Esophagus (tissue), 2 donors: ENCODE results near the gene CLCN6. TPM values are rescaled to one million over a fixed set of nuclear protein-coding genes. Genes with fewer than 3 reads are reported as not detected.

ENCODE experiments used
- H3K27ac ChIP-seq, 2 donors: one replicate each; pipeline ENCODE4 v1.5.1; 2013; ENCODE audit warnings: low read depth in 2 of 2, mild to moderate bottlenecking in 2 of 2, inconsistent platforms in 1 of 2, low read length in 1 of 2, moderate library complexity in 1 of 2
- H3K27me3 ChIP-seq, 2 donors: one replicate each; pipeline ENCODE4 v1.6.1; 2013; ENCODE audit warnings: low read length in 2 of 2, control low read depth in 1 of 2, mild to moderate bottlenecking in 1 of 2; ENCODE audit not compliant: insufficient read depth in 2 of 2, control insufficient read depth in 1 of 2
- H3K36me3 ChIP-seq, 2 donors: one replicate each; pipeline ENCODE4 v1.6.1; 2013; ENCODE audit warnings: low read length in 1 of 2; ENCODE audit not compliant: control insufficient read depth in 2 of 2, insufficient read depth in 2 of 2
- H3K4me1 ChIP-seq, 2 donors: one replicate each; pipeline ENCODE4 v1.6.1; 2013; ENCODE audit warnings: low read length in 1 of 2; ENCODE audit not compliant: control insufficient read depth in 2 of 2, insufficient read depth in 2 of 2
- H3K4me3 ChIP-seq, 2 donors: one replicate each; pipeline ENCODE4 v1.5.1; 2013; ENCODE audit warnings: low read length in 2 of 2, mild to moderate bottlenecking in 2 of 2, low read depth in 1 of 2, moderate library complexity in 1 of 2
- H3K9me3 ChIP-seq, 2 donors: one replicate each; pipeline ENCODE4 v1.6.1; 2013; ENCODE audit warnings: mild to moderate bottlenecking in 2 of 2, low read depth in 1 of 2, low read length in 1 of 2, moderate library complexity in 1 of 2; ENCODE audit not compliant: control insufficient read depth in 2 of 2, insufficient read depth in 1 of 2
- WGBS, 2 donors: extraction: QIAGEN DNeasy Blood & Tissue Kit; methylation state at CpG; one replicate each; pipeline ENCODE4 v1.1.7; 2013; 5-methylcytosine and 5-hydroxymethylcytosine counted together
- polyA plus RNA-seq, 2 donors: library from polyadenylated mRNA; stranded (reverse); fragments of 200-250 nt; gene quantifications; one replicate each; pipeline ENCODE4 v1.2.3, GENCODE V29; 2013
- donor health status: healthy with polysubstance abuse.
- donor health status: Bipolar disorder and iron deficiency.

Gene CLCN6
- polyA plus RNA-seq, 2 donors: 4.9 to 9.1 TPM

DNA sequence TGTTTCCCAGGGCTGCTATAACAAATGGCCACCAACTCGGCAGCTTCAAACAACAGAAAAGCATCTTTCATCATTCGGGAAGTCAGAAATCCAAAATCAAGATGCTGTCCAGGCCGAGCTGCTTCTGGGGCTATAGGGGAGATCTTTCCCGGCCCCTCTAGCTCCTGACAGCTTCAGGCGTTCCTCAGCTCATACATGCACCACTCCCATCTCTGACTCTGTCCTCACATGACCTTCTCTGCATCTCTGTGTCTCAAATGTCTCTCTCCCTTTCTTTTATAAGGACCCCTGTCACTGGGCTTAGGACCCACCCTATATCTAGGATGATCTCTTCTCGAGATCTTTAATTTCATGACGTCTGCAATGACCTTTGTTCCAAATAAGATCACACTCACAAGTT, 66.6 kb downstream of the CLCN6 start:
- H3K4me3 ChIP-seq: no peak overlapping the region
- 55 to 57% methylated on average over 7 of the region's 7 CpGs for WGBS, 2 donors
- H3K9me3 ChIP-seq: no peaks in the 10 kb centered on the region
- no peaks in the 10 kb centered on the region for H3K27me3 ChIP-seq
- H3K4me1 ChIP-seq: no peaks in the 10 kb centered on the region
- no peak overlapping the region for H3K27ac ChIP-seq
- H3K36me3 ChIP-seq: no peaks in the 10 kb centered on the region

DNA sequence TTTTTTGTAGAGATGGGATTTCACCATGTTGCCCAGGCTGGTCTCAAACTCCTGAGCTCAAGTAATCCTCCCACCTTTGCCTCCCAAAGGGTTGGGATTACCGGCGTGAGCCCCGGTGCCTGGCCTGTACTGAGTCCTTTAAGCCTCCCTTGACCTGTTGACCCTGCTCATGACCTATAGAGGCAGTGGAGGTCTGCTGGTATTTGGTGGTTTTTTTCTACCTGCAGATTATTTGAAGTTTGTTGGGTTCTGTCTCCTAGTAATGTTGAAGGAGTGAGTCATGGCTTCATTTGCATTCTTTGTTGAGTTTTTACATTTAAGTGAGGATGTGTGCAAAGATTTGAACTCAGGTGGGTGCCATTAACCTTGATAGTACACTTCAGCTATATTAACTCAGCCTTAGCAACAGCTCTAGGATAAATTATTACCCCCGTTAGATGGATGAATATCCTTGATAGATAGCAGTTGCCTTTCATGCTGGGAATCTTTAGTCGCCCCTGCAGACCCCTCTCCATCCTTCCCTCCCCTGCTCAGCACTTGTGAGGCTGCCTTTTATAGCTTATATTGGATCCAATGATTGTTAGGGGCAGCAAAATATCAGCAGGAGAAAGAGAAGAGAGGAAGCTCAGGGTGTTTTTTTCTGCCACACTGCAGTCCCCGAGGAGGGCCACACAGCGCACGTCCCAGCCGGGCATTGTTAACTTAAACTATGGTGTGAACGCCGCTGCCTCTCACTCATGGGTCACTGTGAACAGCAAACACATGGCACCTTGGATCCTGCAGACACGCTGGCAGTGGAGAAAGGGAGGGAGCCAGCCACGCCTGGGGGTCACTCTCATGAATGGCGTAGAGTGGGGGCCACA, 67.6 kb downstream of the CLCN6 start:
- no peak overlapping the region for H3K27ac ChIP-seq
- WGBS, 2 donors: 63 to 65% methylated on average over 14 of the region's 14 CpGs
- no peaks in the 10 kb centered on the region for H3K27me3 ChIP-seq

DNA sequence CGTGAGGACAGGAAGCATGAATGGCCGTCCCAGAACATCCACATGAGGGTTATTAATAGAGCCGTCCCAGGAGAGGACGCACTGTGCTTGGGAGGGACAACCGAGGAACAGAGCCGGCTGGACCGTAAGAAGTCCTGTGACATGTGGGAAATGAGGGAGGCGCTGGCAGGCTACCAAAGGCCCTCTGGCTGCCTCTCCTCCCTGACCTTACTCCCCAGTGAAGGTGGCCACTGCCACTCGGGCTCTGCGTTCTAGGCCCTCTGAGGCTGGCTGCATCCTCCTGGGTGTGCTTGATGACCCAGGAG, 68.2 kb downstream of the CLCN6 start:
- no peaks in the 10 kb centered on the region for H3K36me3 ChIP-seq
- WGBS, 2 donors: 65% methylated on average over 10 of the region's 10 CpGs
- H3K9me3 ChIP-seq: no peaks in the 10 kb centered on the region
- no peaks in the 10 kb centered on the region for H3K4me1 ChIP-seq
- H3K27me3 ChIP-seq: no peaks in the 10 kb centered on the region
- H3K27ac ChIP-seq: no peak overlapping the region
- no peak overlapping the region for H3K4me3 ChIP-seq

More for the DNA sequence above, 67.6 kb downstream of the CLCN6 start:
- H3K9me3 ChIP-seq: no peaks in the 10 kb centered on the region
- H3K36me3 ChIP-seq: no peaks in the 10 kb centered on the region
- no peaks in the 10 kb centered on the region for H3K4me1 ChIP-seq
- no peak overlapping the region for H3K4me3 ChIP-seq

DNA sequence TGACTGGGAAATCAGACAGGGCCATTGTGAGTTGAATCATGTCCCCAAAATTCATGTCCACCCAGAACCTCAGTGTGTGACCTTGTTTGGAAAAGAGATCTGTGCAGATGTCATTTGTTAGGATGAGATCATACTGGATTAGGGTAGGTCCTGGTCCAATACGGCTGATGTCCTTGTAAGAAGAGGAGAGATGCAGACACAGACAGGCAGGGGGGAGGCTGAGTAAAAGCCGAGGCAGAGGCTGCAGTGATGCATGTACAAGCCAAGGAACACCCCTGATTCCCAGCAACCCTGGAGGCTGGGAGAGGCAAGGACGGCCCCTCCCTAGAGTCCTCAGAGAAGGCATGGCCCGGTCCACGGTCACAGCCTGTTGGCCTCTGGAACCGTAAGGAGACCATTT, 68.6 kb downstream of the CLCN6 start:
- Histone ChIP-seq H3K9me3 (no peaks in the 10 kb centered on the region), H3K4me1 (no peaks in the 10 kb centered on the region), H3K27ac (no peak overlapping the region), H3K4me3 (no peak overlapping the region), H3K27me3 (no peaks in the 10 kb centered on the region), H3K36me3 (no peaks in the 10 kb centered on the region)
- WGBS, 2 donors: 56 to 63% methylated on average over 6 of the region's 6 CpGs

DNA sequence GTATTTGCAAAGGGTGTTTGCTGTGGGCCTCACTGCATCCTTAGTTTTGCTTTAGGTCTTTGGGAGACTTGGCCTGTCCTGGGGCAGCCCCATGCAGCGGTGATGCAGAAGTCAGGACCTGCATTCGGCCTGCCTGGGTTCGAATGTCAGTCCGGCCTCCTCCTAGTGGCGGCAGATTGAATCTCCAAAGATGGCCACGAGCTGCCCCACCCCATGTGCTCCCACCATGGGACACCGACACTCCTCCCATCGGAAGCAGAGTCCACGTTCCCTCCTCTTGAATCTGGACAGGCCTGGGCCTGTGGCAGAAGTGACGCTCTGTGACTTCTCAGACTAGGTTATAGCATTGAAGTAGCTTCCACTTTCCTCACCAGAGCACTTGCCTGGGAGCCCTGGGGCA, 69.1 kb downstream of the CLCN6 start:
- no peak overlapping the region for H3K4me3 ChIP-seq
- WGBS, 2 donors: 82 to 83% methylated on average over 10 of the region's 10 CpGs
- H3K27me3 ChIP-seq: no peaks in the 10 kb centered on the region
- H3K27ac ChIP-seq: no peak overlapping the region
- H3K36me3 ChIP-seq: no peaks in the 10 kb centered on the region
- H3K4me1 ChIP-seq: no peaks in the 10 kb centered on the region
- H3K9me3 ChIP-seq: no peaks in the 10 kb centered on the region

DNA sequence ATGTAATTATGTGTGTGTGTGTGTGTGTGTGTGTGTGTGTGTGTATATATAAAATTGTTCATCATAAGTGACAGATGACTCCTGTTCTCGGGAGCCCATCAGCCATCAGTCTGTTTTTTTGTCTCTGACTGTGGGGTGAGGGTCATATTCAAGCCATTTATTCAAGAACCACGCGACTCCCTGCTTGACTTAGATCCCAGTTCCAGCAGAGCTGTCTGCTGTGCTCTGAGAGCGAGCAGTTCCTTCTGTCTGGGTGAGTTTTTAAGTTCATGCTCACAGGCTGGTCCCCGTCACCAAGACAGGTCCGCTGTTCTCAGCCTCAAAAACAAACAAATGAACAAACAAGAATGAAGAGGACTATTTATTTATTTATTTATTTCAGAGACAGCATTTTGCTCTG, 71.1 kb downstream of the CLCN6 start:
- no peaks in the 10 kb centered on the region for H3K27me3 ChIP-seq
- no peaks in the 10 kb centered on the region for H3K9me3 ChIP-seq
- no peak overlapping the region for H3K4me3 ChIP-seq
- H3K27ac ChIP-seq: no peak overlapping the region
- H3K36me3 ChIP-seq: no peaks in the 10 kb centered on the region
- no peaks in the 10 kb centered on the region for H3K4me1 ChIP-seq
- 41 to 63% methylated on average over 6 of the region's 6 CpGs for WGBS, 2 donors

DNA sequence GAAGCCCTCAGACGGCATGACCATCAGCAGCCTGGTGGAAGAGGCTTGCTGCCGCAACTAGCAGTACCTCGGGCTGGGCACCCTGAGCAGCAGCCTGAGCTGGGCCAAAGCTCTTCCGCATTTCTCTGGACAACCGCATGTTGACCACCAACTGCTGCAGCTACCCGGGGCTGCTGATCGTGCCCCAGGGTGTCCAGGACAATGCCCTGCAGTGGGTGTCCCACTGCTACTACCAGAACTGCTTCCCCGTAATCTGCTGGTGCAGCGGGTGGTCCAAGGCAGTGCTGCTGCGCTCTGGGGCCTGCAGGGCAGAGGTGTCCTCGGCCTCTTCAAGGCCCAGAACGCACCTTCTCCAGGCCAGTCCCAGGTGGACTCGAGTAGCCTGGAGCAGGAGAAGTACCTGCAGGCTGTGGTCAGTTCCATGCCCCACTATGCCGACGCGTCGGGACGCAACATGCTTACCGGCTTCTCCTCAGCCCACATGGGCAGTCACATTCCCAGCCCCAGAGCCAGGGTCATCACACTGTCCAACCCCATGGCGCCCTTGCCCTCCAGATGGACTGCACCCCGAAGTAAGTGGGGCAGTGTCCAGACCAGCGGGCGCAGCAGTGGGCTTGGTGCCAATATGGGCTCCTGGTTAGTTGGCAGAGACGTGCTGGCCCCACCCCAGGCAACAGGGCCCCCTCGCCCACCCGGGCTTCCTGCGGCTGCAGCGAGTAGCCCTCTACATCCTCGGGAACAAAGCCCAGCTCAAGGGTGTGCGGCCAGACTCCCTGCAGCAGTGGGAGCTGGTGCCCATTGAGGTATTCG, 72.3 kb downstream of the CLCN6 start:
- 83 to 85% methylated on average over 31 of the region's 31 CpGs for WGBS, 2 donors
- H3K9me3 ChIP-seq: no peaks in the 10 kb centered on the region
- H3K36me3 ChIP-seq: no peaks in the 10 kb centered on the region
- no peaks in the 10 kb centered on the region for H3K27me3 ChIP-seq
- no peak overlapping the region for H3K27ac ChIP-seq
- H3K4me1 ChIP-seq: peaks cover 0 to 2% of the 10 kb centered on the region in 2 donors
- no peak overlapping the region for H3K4me3 ChIP-seq

DNA sequence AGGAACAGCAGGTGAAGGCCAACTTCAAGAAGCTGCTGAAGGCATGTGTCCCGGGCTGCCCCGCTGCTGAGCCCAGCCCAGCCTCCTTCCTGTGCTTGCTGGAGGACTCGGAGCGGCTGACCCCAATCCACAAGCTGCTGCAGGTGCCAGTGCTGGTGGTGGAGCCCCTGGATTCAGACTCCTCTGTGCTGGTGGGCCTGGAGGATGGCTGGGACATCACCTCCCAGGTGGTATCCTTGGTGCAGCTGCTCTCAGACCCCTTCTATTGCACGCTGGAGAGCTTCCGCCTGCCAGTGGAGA, 72.8 kb downstream of the CLCN6 start:
- WGBS, 2 donors: 81 to 87% methylated on average over 6 of the region's 6 CpGs
- Histone ChIP-seq H3K4me1 (peaks cover 0 to 2% of the 10 kb centered on the region in 2 donors), H3K4me3 (no peak overlapping the region), H3K27me3 (no peaks in the 10 kb centered on the region), H3K36me3 (no peaks in the 10 kb centered on the region), H3K9me3 (no peaks in the 10 kb centered on the region), H3K27ac (no peak overlapping the region)

DNA sequence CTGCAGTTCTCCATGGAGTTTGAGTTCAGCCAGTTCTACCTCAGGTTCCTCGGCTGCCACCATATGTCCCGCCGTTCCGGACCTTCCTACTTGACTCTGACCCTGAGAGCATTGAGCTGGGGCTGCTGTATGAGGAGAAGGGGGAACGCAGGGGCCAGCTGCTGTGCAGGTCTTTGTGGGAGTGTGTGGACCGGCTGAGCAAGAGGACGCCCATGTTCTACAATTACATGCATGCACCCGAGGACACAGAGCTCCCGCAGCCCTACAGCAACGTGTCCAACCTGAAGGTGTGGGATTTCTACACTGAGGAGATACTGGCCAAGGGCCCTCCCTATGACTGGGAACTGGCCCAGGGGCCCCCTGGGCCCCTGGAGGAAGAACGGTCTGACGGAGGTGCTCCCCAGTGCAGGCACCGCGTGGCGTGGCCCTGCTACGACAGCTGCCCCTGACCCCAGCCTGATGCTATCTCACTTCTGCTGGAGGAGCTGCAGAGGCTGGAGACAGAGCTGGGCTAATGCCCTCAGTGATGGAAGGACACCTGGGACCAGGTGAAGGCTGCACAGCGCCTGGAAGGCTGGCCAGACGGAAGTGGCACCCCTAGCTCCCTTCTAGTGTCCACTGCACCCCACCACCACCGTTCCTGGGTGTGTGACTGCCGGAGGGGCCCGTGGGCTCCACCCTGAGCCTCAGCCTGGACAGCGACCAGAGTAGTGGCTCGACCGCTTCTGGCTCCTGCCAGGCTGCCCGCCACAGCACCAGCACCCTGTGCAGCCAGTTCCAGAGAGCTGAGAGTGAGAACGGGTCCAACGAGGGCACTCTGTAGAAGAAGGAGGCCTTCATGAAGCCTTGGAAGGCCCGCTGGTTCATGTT, 73.6 kb downstream of the CLCN6 start:
- peaks cover 0 to 2% of the 10 kb centered on the region in 2 donors for H3K4me1 ChIP-seq
- 79 to 86% methylated on average over 28 of the region's 28 CpGs for WGBS, 2 donors
- H3K27me3 ChIP-seq: no peaks in the 10 kb centered on the region
- no peaks in the 10 kb centered on the region for H3K9me3 ChIP-seq
- H3K36me3 ChIP-seq: no peaks in the 10 kb centered on the region
- no peak overlapping the region for H3K4me3 ChIP-seq
- H3K27ac ChIP-seq: no peak overlapping the region
